ENCODE results near the gene PKDCC. TPM values are rescaled to one million over a fixed set of nuclear protein-coding genes. Genes with fewer than 3 reads are reported as not detected.
"Not testable (repeated sequence)": the region's sequence is repeated elsewhere in the genome, so short reads cannot be mapped to it uniquely, and the experiment has no call there.

The PKDCC gene
- total RNA-seq, 1 donor from 2014 or later, result 19.6 TPM

DNA sequence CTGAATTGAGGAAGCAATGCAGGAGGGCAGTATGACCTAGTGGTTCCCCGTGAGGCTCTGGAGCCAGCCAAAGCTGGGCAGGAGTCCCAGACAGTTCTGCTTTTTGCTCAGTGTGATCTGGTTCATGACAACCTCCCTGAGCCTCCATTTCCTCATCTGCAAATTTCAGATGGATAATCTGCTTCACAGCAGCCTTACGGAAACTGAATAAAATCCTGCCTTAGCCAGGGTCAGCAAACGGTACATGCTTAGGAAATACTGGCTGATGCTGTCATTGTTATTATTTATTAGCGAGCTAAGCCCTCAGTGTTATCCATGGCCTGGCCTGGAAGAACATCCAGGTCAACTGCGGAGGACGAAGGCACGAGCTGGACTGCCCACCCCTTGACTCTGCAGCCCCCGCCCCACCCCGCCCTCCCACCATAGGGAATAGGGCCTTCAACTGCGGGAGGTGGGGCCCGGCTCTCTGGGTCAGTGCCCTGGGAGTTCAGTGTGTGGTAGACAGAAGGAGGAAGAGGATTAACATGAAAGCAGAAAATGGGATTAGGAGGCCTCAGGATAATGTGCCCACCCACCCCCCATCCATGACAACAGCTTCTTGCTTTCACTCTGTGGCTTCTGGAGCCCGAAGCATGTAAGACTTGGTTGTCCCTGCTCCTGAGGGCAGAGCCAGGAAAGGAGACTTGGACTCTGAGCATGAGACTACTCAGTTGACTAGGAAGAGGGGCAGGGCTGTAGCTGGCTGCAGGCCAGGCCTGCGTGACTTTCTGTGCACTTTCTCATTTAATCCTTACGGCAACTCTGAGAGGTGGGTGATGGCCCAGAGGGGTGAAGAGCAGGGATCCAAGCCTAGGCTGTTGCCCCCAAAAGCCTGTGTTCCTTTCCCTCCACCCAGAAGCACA is 13.1 kb downstream of the PKDCC start:
- FAIRE-seq, result no peak
- DNase-seq (ENCODE audit: low spot score in 2 of 2), result no peak

DNA sequence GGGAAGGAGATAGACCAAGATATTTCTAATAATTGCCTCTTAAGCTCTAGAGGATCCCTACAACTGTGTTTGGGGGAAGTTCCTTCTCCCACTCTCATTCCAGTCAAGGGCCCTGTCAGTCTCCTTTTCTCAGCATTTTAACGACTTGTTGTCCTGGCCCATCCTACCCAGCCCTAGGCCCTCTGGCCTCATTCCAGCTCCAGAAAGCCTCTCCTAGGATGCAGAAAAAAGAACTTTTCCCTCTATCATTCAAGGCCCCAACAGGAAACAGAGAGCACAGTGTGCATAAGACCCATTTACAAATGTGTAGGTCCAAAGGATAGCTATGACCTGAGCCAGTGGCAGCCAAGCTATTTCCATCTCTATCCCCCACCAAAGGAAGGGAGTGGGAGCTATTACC is 14.0 kb downstream of the PKDCC start:
- DNase-seq (ENCODE audit: low spot score in 2 of 2) (no peak), FAIRE-seq (no peak)

DNA sequence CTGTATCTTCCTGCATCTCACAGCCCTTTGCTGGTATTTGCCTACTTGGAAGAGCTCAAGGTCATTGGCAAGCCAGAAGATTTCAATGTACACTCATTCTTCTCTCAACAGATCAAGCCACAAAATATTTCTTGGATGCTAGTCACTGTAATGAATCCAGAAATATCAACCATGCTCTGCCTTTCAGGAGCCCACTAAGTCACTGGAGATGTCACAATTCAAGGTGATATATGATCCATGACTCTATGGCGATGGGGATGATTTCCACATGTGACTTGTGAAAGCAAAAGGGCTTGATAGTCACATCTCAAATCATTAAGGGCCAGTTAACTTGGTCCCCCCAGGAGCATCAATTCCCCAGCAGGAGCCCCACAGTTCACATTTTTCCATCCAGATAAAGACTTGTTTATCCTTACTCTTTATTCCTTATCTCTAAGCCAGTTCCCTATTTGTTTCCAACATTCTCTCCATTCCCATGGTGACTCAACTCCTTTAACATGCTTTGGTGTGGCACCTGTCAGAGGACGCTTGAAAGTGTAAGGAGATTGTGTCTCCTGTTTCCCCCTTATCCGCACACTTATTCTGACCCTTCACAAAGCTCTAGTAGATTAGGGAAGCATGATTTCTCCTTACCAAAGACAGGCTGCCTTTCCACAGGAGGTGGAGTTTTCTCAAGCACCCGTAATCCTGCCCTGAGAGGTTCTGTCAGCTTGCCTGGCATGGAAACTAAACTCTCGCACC is 15.8 kb downstream of the PKDCC start:
- no peak for DNase-seq (ENCODE audit: low spot score in 2 of 2)
- FAIRE-seq, result no peak

DNA sequence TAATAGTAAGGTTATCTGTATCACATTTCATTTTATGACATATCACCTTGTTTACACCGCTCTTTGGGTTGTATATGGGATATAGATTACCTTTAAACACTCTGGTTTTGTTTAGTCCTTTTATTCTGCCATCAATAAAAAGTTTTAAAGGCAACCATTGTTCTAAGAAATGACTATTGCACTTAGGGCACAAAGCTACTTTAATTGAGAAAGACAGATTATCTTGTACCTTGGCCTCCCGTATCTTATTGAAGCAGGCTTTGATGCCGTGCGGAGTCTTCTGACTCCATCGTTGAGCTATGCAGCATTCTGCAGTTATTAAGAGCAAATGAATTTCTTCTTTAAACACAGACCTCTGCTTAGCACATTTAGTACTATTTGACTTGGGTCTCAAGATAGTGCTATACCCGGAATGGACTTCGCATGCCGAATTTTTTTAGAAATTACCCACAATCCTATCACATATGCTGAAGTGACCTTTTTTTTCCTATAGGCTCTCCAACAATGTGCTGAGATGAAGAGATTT is 16.7 kb downstream of the PKDCC start:
- FAIRE-seq (no peak), DNase-seq (ENCODE audit: low spot score in 2 of 2) (no peak)

DNA sequence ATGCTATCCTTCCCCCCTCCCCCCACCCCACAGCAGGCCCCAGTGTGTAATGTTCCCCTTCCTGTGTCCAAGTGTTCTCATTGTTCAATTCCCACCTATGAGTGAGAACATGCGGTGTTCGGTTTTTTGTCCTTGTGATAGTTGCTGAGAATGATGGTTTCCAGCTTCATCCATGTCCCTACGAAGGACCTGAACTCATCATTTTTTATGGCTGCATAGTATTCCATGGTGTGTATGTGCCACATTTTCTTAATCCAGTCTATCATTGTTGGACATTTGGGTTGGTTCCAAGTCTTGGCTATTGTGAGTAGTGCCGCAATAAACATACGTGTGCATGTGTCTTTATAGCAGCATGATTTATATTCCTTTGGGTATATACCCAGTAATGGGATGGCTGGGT is 17.9 kb downstream of the PKDCC start:
- not testable (repeated sequence) for DNase-seq (ENCODE audit: low spot score in 2 of 2); FAIRE-seq

DNA sequence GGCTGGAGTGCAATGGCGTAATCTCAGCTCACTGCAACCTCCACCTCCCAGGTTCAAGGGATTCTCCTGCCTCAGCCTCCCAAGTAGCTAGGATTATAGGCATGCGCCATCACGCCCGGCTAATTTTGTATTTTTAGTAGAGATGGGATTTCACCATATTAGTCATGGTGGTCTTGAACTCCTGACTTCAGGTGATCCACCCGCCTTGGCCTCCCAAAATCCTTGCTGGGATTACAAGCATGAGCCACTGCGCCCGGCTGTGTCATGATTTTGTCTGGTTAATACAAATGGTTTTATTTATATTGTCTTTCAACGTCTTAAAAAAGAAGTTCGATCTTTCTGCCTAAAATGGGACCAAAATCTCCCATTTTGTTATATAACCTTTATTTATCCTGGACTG is 19.2 kb downstream of the PKDCC start:
- FAIRE-seq; DNase-seq (ENCODE audit: low spot score in 2 of 2): not testable (repeated sequence)

DNA sequence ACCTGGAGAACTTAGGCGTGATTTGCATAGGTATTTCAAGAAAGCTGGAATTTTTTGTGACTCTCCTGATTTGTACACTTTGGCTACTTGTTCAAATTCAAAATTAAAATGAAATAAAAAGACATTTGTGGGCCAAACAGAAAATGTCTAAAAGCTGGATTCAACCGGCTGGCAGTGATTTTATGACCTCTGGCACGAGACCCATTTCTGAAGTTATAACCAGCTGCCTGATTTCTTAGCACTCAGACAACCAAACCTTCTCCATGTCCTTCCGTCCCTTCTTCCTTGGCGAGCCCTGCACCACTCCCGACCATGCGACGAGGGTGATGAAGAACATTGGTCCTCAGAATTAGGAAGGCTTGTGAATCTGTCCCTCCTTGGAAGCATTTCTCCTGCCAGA is 19.7 kb downstream of the PKDCC start:
- DNase-seq (ENCODE audit: low spot score in 2 of 2) (no peak), FAIRE-seq (no peak)

DNA sequence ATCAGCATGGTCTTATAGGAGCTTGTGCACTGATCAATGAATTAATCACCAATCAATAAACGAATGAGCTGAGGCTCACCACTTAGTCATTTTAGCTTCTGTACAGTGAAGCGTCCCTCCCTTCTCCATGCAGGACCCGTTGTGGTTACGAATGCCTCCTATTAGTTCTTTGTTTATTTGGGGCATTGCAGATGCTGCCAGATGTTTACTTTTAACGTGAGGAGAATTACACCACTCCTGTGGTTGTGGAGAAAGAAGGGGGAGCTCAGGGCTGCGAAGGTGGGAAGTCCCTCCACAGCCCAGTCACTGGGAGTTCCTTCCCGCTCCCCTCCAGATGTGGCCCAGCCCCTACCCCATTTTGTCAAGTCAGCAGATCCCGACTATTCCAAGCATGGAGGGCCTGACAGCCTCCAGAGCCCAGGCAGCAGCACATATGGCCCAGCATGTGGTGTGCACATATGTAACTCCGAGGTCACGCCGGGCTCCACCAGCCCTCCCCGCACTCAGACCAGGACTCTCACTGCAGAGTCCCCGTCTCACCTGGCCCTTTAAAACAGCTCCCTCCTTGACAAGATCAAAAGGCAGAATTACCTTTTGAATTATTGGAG is 20.9 kb downstream of the PKDCC start:
- FAIRE-seq (no peak), DNase-seq (ENCODE audit: low spot score in 2 of 2) (no peak)

DNA sequence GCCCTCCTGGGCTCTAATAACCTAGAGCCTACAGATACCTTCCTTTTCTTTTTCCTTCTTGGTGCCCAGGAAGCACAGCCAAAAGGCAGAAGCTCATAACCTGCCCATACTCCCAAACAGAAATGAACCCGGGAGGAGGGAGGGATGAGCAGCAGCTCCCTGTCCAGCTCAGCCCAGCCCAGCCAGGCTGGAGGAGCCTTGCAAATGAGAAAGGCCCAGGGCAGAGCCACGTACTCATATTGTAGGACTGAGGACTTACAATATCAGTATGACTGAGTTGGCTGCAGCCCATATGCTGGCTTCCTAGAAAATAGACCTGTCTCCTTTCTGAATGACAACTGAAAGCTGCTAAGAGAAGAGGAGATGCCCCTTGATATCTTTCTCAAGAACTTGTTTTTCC is 21.7 kb downstream of the PKDCC start:
- no peak for DNase-seq (ENCODE audit: low spot score in 2 of 2)
- FAIRE-seq, result no peak

DNA sequence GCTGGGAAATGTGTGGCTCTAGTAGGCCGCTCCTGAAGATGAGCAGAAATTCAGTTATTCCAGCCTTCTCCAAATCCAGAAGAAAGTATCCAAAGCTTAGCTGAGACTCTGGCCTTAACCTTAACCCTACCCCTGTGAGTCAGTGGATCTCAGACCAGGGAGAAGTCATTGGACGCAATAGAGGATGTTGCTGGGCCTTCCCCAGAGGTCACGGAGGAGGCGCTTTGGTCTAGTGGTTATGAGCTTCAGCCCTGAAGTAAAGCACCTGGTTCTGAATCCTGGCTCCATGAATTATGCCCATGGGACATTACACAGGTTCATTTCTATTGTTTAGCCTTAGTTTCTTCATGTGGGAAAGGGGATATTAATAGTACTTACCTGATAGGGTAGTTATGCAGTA is 24.0 kb downstream of the PKDCC start:
- DNase-seq (ENCODE audit: low spot score in 2 of 2) (no peak), FAIRE-seq (no peak)

DNA sequence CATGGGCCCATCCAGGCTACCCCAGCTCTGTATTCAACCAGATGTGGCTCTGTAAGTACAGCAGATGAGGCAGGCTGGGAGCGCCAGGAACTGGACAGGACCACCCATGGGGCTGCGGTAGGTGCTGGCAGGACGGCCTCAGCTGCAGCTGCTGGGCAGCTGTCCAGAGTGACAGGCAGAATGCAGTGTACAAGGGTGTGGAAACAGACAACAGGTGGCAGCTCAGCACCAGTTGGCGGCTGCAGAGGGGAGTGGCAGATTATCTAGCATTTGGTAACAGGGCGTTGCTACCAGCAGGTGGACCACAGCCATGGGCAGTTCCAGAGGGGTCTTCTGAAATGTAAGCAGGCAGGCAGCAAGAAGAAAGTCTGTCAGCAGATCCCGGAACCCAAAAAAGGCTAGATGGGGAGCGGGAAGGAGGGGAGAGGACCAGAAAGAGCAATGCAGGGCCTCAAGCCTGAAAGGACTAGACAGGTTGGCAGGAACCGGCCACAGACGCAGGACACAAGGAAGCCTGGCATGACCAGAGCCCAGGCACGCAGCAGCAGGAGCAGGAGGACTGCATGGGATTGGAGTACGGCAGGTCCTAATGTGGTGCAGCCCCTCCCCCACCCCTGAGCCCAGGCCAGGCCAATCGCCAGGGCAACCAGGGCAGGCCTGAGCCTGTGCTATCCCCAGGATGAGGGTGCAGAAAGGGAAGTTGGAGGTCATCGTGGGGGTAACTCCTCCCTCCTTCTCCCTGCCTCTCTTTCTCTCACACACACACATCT is 24.7 kb downstream of the PKDCC start:
- FAIRE-seq (no peak), DNase-seq (ENCODE audit: low spot score in 2 of 2) (no peak)

DNA sequence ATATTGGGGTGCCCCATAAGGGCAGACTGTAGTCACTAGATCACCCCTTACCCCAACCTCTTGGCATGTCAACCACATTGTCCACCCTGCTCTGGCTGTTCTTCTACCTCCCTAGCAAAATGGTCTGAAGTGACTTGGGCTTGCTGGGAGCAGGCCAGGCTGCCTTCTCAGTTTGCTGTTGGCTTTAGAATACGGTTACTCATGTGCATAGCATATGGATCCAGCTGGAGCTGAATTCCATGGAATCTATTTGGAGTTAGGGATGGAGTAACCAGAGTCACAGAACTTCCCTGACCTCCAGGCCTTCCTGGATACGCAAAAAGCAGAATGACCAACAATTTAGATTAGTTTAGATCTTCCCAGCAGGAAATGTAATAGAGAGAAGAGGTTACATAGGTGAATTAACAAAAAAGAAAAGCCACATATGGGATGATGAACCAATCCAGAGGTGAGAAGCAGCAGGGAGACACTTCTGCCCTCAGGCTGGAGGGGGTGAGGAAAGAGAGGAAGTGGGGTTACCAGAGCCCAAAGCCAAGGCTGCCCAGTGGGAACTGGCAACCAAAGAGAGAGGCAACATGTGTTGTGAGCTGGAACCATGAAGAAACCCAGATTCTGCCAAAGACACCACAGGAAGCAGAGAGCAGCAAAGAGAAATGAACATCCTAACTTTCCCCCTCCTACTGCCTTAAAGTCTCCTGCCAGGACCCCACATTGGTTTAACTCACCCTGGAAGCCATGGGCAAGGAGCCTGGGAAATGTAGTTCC is 26.1 kb downstream of the PKDCC start:
- FAIRE-seq, result no peak
- DNase-seq (ENCODE audit: low spot score in 2 of 2), result no peak

DNA sequence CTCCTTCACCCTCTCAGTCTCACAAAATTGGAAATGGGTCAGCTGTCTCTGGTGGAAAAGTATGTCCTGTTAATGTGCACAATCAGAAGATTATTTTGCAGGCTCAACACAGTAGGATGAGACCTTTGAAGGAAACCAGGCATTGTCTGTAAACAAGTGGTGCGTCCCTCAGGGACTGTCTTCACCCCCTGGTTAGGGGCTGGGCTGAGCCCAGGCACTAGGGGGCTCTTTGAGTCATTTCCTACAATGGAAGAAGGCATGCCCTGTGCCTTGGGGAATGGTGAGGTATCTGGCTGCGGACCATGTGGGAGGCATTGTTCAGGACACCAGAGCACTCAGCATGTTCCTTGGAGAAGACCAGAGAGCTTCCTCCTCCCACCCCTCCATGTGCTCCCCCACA is 26.8 kb downstream of the PKDCC start:
- DNase-seq (ENCODE audit: low spot score in 2 of 2) (no peak), FAIRE-seq (no peak)

DNA sequence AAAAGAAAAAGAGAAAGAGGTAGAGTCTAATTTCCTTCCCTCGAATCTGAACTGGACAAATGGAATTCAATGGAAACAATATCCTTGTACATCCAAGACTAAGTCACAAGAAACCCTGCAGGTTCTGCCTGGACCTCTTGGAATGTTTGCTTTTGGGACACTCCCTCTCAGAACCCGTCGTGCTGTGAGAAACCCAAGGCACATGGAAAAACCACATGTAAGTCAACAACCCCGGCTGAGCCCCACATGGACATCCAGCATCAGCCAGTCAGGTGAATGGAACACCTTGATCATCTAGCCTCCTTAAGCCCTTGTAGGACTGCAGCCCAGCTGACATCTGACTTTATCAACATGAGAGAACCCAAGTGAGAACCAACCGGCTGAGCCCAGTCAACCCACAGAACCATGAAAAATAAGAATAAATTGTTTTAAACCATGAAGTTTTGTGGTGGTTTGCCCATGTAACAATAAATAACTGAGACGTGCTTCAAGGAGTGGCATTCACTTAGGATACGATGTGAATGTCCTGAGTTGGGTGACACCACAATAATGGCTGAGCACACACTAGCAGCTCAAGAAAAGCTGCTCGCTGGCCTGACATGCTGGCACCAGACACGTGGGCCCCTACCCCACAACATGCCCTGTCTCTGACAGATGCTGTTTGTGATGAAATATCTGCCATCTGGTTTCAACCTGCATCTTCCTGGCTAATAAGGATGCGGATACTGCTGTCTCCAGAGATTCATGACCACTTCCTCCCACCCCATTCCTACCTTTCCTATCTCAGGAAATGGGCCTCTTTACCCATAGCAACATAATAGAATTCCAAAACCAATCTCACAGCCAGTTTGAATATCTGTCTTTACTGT is 28.8 kb downstream of the PKDCC start:
- DNase-seq (ENCODE audit: low spot score in 2 of 2) (no peak), FAIRE-seq (no peak)

DNA sequence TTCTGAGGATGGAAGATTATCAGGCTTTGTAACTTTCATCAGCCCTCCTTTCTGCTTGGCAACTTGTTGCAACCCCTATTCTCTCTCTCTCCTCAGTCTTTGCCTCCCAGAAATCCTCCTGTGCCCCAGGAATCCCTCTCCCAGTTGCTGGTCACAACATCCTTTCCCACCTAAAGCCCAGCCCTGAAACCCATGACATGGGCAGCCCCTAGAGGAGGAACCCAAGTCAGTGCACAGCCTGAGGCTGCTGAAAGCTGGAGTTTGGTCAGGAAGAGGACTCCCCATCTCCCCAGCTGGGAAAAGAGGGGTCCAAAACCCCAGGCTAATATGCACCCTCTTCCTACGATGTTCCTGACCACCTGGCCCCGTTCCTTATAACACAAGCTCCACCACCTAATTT is 29.5 kb downstream of the PKDCC start:
- FAIRE-seq (no peak), DNase-seq (ENCODE audit: low spot score in 2 of 2) (no peak)

DNA sequence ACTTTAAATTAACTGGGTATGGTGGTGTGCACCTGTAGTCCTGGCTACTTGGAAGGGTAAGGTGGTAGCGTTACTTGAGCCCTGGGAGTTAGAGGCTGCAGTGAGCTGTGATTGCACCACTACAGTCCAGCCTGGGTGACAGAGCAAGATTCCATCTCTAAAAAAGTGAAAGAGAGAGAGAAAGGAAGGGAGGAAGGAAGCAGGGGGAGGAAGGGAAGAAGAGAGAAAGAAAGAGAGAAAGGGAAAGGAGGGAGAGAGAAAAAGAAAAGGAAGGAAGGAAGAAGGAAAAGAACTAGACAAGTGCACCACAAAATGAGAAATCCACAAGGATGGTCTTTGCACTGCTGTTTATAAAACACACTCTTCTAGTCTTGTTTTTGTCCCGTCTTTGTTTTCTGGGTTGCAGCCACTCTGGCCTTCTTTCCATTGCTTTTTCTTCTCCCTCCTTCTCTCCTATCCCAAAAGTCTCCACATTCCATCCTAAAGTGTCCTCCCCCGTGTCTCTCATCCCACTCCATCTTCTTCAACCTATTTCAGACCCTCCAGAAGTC is 32.0 kb downstream of the PKDCC start:
- FAIRE-seq, result no peak
- no peak for DNase-seq (ENCODE audit: low spot score in 2 of 2)

DNA sequence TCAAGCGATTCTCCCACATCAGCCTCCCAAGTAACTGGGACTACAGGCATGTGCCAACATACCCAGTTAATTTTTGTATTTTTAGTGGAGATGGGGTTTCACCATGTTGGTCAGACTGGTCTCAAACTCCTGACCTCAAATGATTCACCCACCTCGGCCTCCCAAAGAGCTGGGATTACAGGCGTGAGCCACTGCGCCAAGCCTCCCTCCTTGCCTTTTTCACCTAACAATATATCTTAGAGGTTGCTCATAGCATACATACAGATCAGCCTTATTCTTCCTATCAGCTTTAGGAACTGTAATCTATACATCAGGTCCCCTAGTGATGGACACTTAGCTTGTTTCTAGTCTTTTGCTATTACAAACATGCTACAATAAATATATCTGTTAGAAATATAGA is 33.3 kb downstream of the PKDCC start:
- DNase-seq (ENCODE audit: low spot score in 2 of 2); FAIRE-seq: not testable (repeated sequence)

DNA sequence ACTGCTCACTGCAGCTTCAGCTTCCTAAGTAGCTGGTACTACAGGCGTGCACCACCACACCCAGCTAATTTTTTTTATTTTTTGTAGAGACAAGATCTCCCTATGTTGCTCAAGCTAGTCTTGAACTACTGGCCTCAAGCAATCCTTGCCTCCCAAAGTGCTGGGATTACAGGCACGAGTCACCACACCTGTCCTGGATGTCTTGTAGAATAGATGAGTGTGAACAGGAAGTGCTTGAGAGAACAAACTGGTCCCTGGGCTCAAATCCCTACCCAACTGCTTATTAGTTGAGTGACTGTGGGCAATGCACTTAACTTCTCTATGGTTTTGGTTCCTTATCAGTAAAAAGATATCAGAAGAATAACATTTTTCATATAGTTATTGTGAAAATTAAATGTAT is 34.2 kb downstream of the PKDCC start:
- FAIRE-seq, result no peak
- no peak for DNase-seq (ENCODE audit: low spot score in 2 of 2)
